Measurements from ENCODE around the gene KPNB1.

KPNB1 gene

GRCh38 chr17:47644324-47644723 is 5.4 kb upstream of the KPNB1 start:
- Histone ChIP-seq H3K4me3 (no peak overlapping the region), H3K36me3 (no peaks in the 10 kb centered on the region), H3K4me1 (peaks cover 0 to 10% (median 9%) of the 10 kb centered on the region in 4 donors), H3K9me3 (no peaks in the 10 kb centered on the region), H3K27me3 (no peaks in the 10 kb centered on the region), H3K27ac (no peak overlapping the region)
- intact Hi-C loops (cut with DNase I; ENCODE audit: low total_unique reads): no loop called here
- TF ChIP-seq, protein P1, sequence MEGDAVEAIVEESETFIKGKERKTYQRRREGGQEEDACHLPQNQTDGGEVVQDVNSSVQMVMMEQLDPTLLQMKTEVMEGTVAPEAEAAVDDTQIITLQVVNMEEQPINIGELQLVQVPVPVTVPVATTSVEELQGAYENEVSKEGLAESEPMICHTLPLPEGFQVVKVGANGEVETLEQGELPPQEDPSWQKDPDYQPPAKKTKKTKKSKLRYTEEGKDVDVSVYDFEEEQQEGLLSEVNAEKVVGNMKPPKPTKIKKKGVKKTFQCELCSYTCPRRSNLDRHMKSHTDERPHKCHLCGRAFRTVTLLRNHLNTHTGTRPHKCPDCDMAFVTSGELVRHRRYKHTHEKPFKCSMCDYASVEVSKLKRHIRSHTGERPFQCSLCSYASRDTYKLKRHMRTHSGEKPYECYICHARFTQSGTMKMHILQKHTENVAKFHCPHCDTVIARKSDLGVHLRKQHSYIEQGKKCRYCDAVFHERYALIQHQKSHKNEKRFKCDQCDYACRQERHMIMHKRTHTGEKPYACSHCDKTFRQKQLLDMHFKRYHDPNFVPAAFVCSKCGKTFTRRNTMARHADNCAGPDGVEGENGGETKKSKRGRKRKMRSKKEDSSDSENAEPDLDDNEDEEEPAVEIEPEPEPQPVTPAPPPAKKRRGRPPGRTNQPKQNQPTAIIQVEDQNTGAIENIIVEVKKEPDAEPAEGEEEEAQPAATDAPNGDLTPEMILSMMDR (IDR thresholded peaks at IDR 0.05): no peak
- DNase-seq: no peak

GRCh38 chr17:47649972-47650524 is 329 bp downstream of the KPNB1 start:
- peak overlapping the region; percentile 91 to 93 for H3K27ac ChIP-seq
- peaks cover 0 to 45% (median 28%) of the 10 kb centered on the region in 4 donors for H3K4me1 ChIP-seq
- H3K4me3 ChIP-seq: peak overlapping the region; percentile 87 to 98
- intact Hi-C loops (cut with DNase I; ENCODE audit: low total_unique reads): no loop called here
- no peaks in the 10 kb centered on the region for H3K27me3 ChIP-seq
- no peaks in the 10 kb centered on the region for H3K9me3 ChIP-seq
- peaks cover 23 to 31% (median 30%) of the 10 kb centered on the region in 3 donors for H3K36me3 ChIP-seq
- TF ChIP-seq, protein P1 (IDR thresholded peaks at IDR 0.05): no peak
- no peak for DNase-seq

DNA sequence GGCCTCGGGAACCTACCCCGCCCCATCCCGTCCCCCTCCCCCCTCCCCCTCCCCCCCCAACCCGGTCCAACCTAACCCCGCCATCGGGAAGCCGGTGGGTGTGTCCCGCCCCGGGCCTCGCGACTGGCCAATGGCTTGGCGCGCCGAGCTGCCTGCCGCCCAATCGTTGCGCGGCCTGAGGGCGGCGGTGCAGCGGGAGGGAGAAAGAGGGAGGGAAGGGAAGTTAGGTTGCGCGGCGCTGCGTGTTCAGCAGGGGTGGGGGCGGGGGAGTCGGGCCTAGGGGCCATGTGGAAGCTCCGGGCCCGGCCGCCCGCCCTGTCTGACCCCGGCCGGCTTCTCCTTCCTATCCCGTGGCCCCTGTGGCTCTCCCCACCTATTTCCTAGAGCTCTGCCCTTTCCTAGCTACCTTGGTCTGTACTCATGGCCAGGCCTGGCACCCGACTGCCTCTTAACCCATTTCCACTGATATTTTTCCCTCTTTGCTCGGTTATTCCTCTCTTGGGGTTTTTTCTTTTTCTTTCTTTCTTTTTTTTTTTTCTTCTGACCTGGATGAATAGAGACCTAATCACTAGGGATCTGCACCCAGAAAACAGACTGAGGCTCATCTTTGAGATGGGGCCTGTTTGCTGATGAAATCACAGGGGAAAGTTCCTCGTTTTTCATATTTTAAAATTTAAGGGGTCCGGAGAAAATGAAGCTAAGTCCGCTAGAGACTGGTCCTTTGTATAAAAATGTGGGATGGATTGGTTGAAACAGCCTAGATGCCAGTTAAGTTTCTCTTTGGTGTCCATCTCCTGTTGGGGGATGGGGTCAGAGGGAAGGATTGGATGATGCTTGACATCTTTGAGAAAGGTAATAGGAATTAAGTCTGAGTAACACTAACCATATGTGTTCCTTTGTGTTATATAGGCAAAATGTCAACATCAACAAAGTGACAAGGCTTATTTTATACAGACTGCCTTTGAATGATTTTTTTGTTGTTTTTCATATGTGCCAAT is 1.1 kb downstream of the KPNB1 start:
- intact Hi-C loops (cut with DNase I; ENCODE audit: low total_unique reads): no loop called here
- peak; percentile 93 to 97 for DNase-seq
- peaks cover 0 to 47% (median 28%) of the 10 kb centered on the region in 4 donors for H3K4me1 ChIP-seq

DNA sequence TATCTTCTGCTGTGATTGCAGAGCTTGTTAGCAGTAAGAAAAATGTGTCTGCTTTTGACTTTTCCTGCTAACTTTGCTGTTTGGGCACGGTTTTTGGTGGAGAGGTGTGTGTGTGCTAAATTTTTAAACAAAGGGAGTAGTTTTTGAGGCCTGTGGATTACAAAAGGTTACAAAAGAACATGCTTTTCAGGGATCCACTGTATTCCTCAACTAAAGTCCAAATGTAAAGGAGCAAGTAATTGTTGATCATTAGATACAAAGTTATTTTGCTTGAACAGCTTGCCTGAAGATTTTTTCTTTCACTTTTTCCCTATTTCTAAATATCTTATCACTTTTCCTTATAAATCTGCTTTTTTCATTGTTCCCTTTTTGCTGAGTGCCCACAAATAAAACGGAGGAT is 2.0 kb downstream of the KPNB1 start:
- H3K4me3 ChIP-seq: no peak overlapping the region
- intact Hi-C loops (cut with DNase I; ENCODE audit: low total_unique reads): no loop called here
- H3K9me3 ChIP-seq: no peaks in the 10 kb centered on the region
- H3K4me1 ChIP-seq: peaks cover 0 to 47% (median 28%) of the 10 kb centered on the region in 4 donors
- no peak for DNase-seq
- H3K36me3 ChIP-seq: peaks cover 34 to 47% (median 47%) of the 10 kb centered on the region in 3 donors
- TF ChIP-seq, protein P1 (IDR thresholded peaks at IDR 0.05): no peak
- no peaks in the 10 kb centered on the region for H3K27me3 ChIP-seq
- no peak overlapping the region for H3K27ac ChIP-seq

More for the DNA sequence above, 1.1 kb downstream of the KPNB1 start:
- H3K27me3 ChIP-seq: no peaks in the 10 kb centered on the region
- peaks cover 25 to 38% (median 38%) of the 10 kb centered on the region in 3 donors for H3K36me3 ChIP-seq
- TF ChIP-seq, protein P1 (IDR thresholded peaks at IDR 0.05): no peak
- peak overlapping the region; percentile 91 to 93 for H3K27ac ChIP-seq
- H3K9me3 ChIP-seq: no peaks in the 10 kb centered on the region
- H3K4me3 ChIP-seq: peak overlapping the region; percentile 87 to 98

GRCh38 chr17:47652570-47652969 is 2.9 kb downstream of the KPNB1 start:
- intact Hi-C loops (cut with DNase I; ENCODE audit: low total_unique reads): no loop called here

More at GRCh38 chr17:47652570-47652969, 2.9 kb downstream of the KPNB1 start:
- Histone ChIP-seq H3K4me3 (no peak overlapping the region), H3K36me3 (peaks cover 43 to 55% (median 55%) of the 10 kb centered on the region in 3 donors), H3K27me3 (no peaks in the 10 kb centered on the region), H3K27ac (no peak overlapping the region), H3K9me3 (no peaks in the 10 kb centered on the region), H3K4me1 (peaks cover 0 to 47% (median 28%) of the 10 kb centered on the region in 4 donors)
- no peak for DNase-seq
- TF ChIP-seq, protein P1 (IDR thresholded peaks at IDR 0.05): no peak
